Ovary (tissue), 3 donors: ENCODE data around the gene SLC48A1.

Experiments
- POLR2A ChIP-seq: fragments of 450-650 bp; IDR thresholded peaks from one replicate; pipeline ENCODE4 v1.6.1; 2017; ENCODE audit warnings: antibody characterized with exemption, mild to moderate bottlenecking, moderate library complexity
- TF ChIP-seq, protein P1 (sequence below), 3 donors: fragments of 450-650 bp in 2 of 3; fragments of 200-600 bp in 1 of 3; IDR thresholded peaks; one replicate each; pipeline versions ENCODE4 v1.5.1 to v1.8.0; 2016 to 2022; ENCODE audit warnings: antibody characterized with exemption in 3 of 3, mild to moderate bottlenecking in 1 of 3
- donor health status: DM: no; HTN: no; CAD: no.

DNA sequence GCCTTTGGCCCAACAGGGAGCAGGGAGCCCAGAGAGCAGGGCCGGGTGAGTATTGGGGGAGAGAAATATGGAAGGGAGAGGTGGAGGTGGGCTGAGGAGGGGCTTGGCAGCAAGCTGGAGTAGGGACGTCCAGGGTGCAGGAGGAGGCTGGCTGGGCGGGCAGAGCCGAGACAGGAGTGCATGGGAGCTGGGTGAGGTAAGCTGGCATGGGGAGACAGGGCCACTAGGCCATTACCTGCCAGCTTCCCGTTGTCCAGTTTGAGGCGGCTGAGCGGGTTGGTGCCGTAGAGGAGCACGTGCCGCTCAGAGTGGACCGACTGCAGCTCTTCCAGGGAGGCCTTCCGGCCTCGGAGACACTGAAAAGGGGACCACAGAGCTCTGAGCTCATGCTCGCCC lies 18.3 kb downstream of the SLC48A1 start:
- TF ChIP-seq, protein P1, sequence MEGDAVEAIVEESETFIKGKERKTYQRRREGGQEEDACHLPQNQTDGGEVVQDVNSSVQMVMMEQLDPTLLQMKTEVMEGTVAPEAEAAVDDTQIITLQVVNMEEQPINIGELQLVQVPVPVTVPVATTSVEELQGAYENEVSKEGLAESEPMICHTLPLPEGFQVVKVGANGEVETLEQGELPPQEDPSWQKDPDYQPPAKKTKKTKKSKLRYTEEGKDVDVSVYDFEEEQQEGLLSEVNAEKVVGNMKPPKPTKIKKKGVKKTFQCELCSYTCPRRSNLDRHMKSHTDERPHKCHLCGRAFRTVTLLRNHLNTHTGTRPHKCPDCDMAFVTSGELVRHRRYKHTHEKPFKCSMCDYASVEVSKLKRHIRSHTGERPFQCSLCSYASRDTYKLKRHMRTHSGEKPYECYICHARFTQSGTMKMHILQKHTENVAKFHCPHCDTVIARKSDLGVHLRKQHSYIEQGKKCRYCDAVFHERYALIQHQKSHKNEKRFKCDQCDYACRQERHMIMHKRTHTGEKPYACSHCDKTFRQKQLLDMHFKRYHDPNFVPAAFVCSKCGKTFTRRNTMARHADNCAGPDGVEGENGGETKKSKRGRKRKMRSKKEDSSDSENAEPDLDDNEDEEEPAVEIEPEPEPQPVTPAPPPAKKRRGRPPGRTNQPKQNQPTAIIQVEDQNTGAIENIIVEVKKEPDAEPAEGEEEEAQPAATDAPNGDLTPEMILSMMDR (IDR thresholded peaks at IDR 0.05): no peak
- no peak for TF ChIP-seq POLR2A
